Prostate gland (tissue), 1 donor: ENCODE results near the gene PRDM11.

Source experiments
- POLR2A ChIP-seq: fragments of 450-650 bp; IDR thresholded peaks from one replicate; pipeline ENCODE4 v1.6.1; 2016; ENCODE audit warnings: antibody characterized with exemption, mild to moderate bottlenecking
- POLR2AphosphoS5 ChIP-seq: sonication (generic); formaldehyde crosslinking; IDR thresholded peaks from one replicate; pipeline ENCODE4 v1.6.1; 2017; ENCODE audit warnings: antibody characterized with exemption

DNA sequence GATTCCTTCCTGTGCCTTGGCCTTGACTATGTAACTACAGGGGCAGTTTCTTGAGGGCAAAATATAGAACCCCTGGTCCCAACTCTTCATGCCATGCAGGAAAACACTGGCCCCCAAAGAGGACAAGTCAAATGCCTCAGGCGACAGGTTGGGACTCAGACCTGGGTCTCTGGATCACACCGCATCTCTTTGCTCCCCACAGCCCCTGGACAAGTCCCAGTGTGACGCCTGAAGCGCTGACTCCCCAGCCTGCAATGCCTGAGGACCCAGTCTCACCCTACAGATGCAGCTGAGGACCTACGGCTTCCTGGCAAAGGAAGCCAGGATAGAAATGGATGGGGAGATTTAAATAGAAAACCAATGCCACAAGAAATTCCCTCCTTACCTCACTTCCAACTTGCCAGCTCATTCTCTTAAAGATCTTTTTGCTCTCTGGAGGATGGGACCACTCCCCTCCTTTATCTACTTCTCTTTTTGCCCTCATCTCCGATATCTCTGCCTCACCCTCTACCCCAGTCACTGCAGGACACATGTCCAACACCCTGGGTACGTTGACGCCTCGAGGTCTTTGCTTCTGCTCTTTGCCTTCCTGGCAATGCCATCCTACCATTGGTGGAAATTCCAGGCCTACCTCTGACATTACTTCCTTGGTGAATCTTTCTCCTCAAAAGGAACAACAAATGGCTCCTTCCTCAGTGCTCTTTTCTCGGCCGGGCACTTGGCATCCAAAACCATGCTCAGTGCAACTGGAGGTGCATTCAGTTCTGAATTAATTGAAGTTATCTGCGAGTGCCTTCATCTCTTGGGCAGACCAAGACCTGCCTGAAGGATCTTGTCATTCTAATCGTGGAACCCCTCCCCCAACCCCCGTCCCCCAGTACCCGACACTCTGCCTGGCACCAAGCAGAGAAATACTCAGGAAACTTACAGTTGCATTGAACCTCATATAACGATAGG, 2.0 kb upstream of the PRDM11 start:
- no peak for TF ChIP-seq POLR2A
- no peak for TF ChIP-seq POLR2AphosphoS5
